HG03097 (cell line): ENCODE measurements around the gene ARSI.

Experiments
- ATAC-seq: cut with Tn5 transposase; IDR thresholded peaks from one replicate; pipeline ENCODE4 v1.9.1; 2021; ENCODE audit not compliant: unreplicated experiment, low FRiP score

The ARSI gene

GRCh38 chr5:150309101-150309885, 6.6 kb upstream of the ARSI start:
- ATAC-seq, result no peak

GRCh38 chr5:150307617-150308426, 5.1 kb upstream of the ARSI start:
- no peak for ATAC-seq

GRCh38 chr5:150306775-150307174, 4.1 kb upstream of the ARSI start:
- ATAC-seq, result no peak

- no peak for ATAC-seq
Measured at GRCh38 chr5:150305557-150305956, 2.9 kb upstream of the ARSI start.

GRCh38 chr5:150305095-150305494, 2.4 kb upstream of the ARSI start:
- ATAC-seq, result no peak

- no peak for ATAC-seq
Measured at GRCh38 chr5:150304481-150305081, 1.9 kb upstream of the ARSI start.

- no peak for ATAC-seq
Measured at GRCh38 chr5:150303660-150304386, 1.1 kb upstream of the ARSI start.

- no peak for ATAC-seq
Measured at GRCh38 chr5:150303070-150303615, 438 bp upstream of the ARSI start.

GRCh38 chr5:150301901-150302300, 804 bp downstream of the ARSI start:
- ATAC-seq, result no peak

GRCh38 chr5:150301170-150301505, 1.6 kb downstream of the ARSI start:
- no peak for ATAC-seq

GRCh38 chr5:150300496-150301169, 2.1 kb downstream of the ARSI start:
- ATAC-seq, result no peak

GRCh38 chr5:150299571-150300327, 3.0 kb downstream of the ARSI start:
- no peak for ATAC-seq

GRCh38 chr5:150298701-150299451, 3.8 kb downstream of the ARSI start:
- no peak for ATAC-seq

GRCh38 chr5:150297934-150298595, 4.6 kb downstream of the ARSI start:
- no peak for ATAC-seq

- ATAC-seq, result no peak
Measured at GRCh38 chr5:150297236-150297890, 5.3 kb downstream of the ARSI start.

- no peak for ATAC-seq
Measured at GRCh38 chr5:150296496-150296895, 6.2 kb downstream of the ARSI start.

- no peak for ATAC-seq
Measured at GRCh38 chr5:150295741-150296486, 6.8 kb downstream of the ARSI start.
